CD4-positive, alpha-beta T cell (primary cell): ENCODE data around the gene ZNF644. TPM values are rescaled to one million over a fixed set of nuclear protein-coding genes. Genes with fewer than 3 reads are reported as not detected.

ENCODE experiments used
- ATAC-seq: fragments of 200-7000 bp; cut with Tn5 transposase; one replicate; pipeline ENCODE4 v1.10.0; 2022; ENCODE audit warnings: mild to moderate bottlenecking; ENCODE audit not compliant: poor library complexity
- CTCF ChIA-PET: fragments of 350-600 bp; sonication (Branson Sonifier 250); formaldehyde crosslinking; loops from one replicate; lab custom pipeline; 2021; ENCODE audit warnings: antibody characterized with exemption, inconsistent platforms; lab: Charles Lee
- POLR2A ChIA-PET: fragments of 350-600 bp; sonication (Branson Sonifier 250); formaldehyde crosslinking; loops from one replicate; lab custom pipeline; 2021; ENCODE audit warnings: antibody characterized with exemption, inconsistent platforms; lab: Charles Lee
- DNase-seq, 14 experiments: peaks; one replicate each; pipeline ENCODE4 v3.0.0-alpha.2; 2013 to 2020; ENCODE audit warnings: mixed read lengths in 2 of 14
- H3K27ac ChIP-seq, 2 donors: one replicate each; pipeline versions ENCODE4 v1.5.1 to v1.7.0; 2013; ENCODE audit warnings: low read length in 2 of 2, low read depth in 1 of 2, mild to moderate bottlenecking in 1 of 2
- H3K27me3 ChIP-seq, 2 experiments: 1 replicate in 1 of 2; 2 replicates in 1 of 2; pipeline versions ENCODE4 v1.6.1 to v1.7.0; 2013; ENCODE audit warnings: low read length in 2 of 2, control low read depth in 1 of 2, mild to moderate bottlenecking in 1 of 2, moderate library complexity in 1 of 2; ENCODE audit not compliant: insufficient read depth in 2 of 2, control insufficient read depth in 1 of 2
- H3K36me3 ChIP-seq: one replicate; pipeline ENCODE4 v1.6.1; 2013; ENCODE audit warnings: low read length, control low read depth; ENCODE audit not compliant: insufficient read depth
- H3K4me1 ChIP-seq: one replicate; pipeline ENCODE4 v1.6.1; 2013; ENCODE audit warnings: low read length, control low read depth; ENCODE audit not compliant: insufficient read depth
- H3K4me3 ChIP-seq: one replicate; pipeline ENCODE4 v1.5.1; 2013; ENCODE audit warnings: mild to moderate bottlenecking, low read length, moderate library complexity
- H3K9me3 ChIP-seq, 2 experiments: 1 replicate in 1 of 2; 2 replicates in 1 of 2; pipeline versions ENCODE4 v1.6.1 to v1.7.0; 2013; ENCODE audit warnings: low read length in 2 of 2, mild to moderate bottlenecking in 2 of 2, control low read depth in 1 of 2, moderate library complexity in 1 of 2; ENCODE audit not compliant: control insufficient read depth in 1 of 2, insufficient read depth in 1 of 2
- H3K27ac Mint-ChIP-seq: one replicate; pipeline ENCODE4 v1.8.0; 2020; ENCODE audit warnings: mixed read lengths
- H3K27me3 Mint-ChIP-seq: one replicate; pipeline ENCODE4 v1.8.0; 2021; ENCODE audit warnings: mixed read lengths
- H3K36me3 Mint-ChIP-seq: one replicate; pipeline ENCODE4 v1.8.0; 2021; ENCODE audit warnings: low read depth, mixed read lengths
- H3K4me1 Mint-ChIP-seq: one replicate; pipeline ENCODE4 v1.8.0; 2021; ENCODE audit warnings: low read depth, mixed read lengths
- H3K4me3 Mint-ChIP-seq: one replicate; pipeline ENCODE4 v1.8.0; 2020; ENCODE audit warnings: mild to moderate bottlenecking, mixed read lengths
- H3K9me3 Mint-ChIP-seq: one replicate; pipeline ENCODE4 v1.8.0; 2020; ENCODE audit warnings: mixed read lengths
- CTCF ChIP-seq: fragments of 200-600 bp; IDR thresholded peaks from one replicate; pipeline ENCODE4 v1.8.0; 2022; ENCODE audit warnings: antibody characterized with exemption, mild to moderate bottlenecking
- intact Hi-C, 2 experiments: fragments of 100-400 bp; cut with DNase I in 1 of 2; cut with micrococcal nuclease in 1 of 2; formaldehyde crosslinking; loops; one replicate each; pipeline versions ENCODE4 v1.15.1 to v1.9.0; 2023 to 2025; cut with DNase I, micrococcal nuclease
- total RNA-seq, 174 experiments: library from RNA in 2 of 174; stranded (reverse) in 2 of 174; gene quantifications; one replicate each; pipeline ENCODE4 v1.2.3 and lab custom pipeline; 2021 to 2026

ZNF644 gene
- total RNA-seq, 2 experiments from 2014 or later: 93.3 to 101 TPM

DNA sequence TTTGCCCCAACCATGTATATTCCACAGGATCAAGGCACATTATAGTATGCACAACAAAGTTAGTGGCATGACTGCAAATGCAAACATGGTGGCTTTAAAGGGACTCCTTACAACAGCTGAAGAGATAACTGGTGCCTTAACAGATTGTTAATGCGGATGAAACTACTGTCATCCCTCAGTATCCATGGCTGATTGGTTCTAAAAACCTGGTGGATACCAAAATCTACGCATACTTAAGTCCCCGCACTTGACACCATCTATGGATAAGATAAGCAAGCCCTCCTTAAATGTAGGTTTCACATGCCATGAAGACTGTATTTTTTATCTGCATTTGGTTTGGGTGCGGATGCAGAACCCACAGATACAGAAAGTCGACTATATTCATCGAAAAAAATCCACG is 73.5 kb downstream of the ZNF644 start:
- peaks cover 65% of the 10 kb centered on the region for H3K4me1 Mint-ChIP-seq
- intact Hi-C loops: no loop called here
- peaks cover 41% of the 10 kb centered on the region for H3K36me3 Mint-ChIP-seq
- CTCF ChIA-PET: no interaction called here
- Histone ChIP-seq H3K27ac (no peak overlapping the region), H3K4me3 (no peak overlapping the region), H3K9me3 (no peaks in the 10 kb centered on the region), H3K27me3 (no peaks in the 10 kb centered on the region), H3K36me3 (no peaks in the 10 kb centered on the region), H3K4me1 (no peaks in the 10 kb centered on the region)
- POLR2A ChIA-PET: no interaction called here
- DNase-seq: no peak
- no peak for ATAC-seq
- H3K9me3 Mint-ChIP-seq: no peaks in the 10 kb centered on the region
- no peak overlapping the region for H3K4me3 Mint-ChIP-seq
- no peak for TF ChIP-seq CTCF
- no peak overlapping the region for H3K27ac Mint-ChIP-seq
- no peaks in the 10 kb centered on the region for H3K27me3 Mint-ChIP-seq

DNA sequence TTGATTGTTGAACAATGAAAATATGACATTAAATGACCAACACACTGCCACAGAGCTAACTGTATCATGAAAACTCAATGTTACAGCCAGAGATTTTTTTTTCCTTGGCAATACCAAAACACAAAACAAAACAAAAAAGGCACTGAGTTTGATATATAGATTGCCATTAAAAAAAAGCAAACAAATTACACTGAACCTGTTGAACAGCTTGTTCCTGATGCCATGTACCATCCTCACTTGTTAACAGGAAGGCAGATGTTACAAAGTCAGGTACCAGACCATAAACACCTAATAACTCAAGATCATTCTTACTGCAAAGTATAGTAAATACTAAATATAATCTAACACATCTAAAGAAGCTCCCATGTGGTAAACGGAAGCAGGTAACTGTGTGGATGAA is 75.2 kb downstream of the ZNF644 start:
- Histone ChIP-seq H3K4me1 (no peaks in the 10 kb centered on the region), H3K27ac (no peak overlapping the region), H3K4me3 (no peak overlapping the region), H3K27me3 (no peaks in the 10 kb centered on the region), H3K9me3 (no peaks in the 10 kb centered on the region), H3K36me3 (no peaks in the 10 kb centered on the region)
- Mint-ChIP-seq H3K4me1 (peaks cover 53% of the 10 kb centered on the region), H3K27ac (no peak overlapping the region), H3K36me3 (peaks cover 29% of the 10 kb centered on the region), H3K4me3 (no peak overlapping the region), H3K27me3 (no peaks in the 10 kb centered on the region), H3K9me3 (no peaks in the 10 kb centered on the region)
- intact Hi-C loops: no loop called here
- POLR2A ChIA-PET: no interaction called here
- ATAC-seq (no peak), DNase-seq (no peak)
- TF ChIP-seq CTCF: no peak
- CTCF ChIA-PET: interaction anchor here (0.7 kb wide), 1 partner anchor 521 kb away, joined by 3 read pairs; no protein-coding TSS in a partner anchor

DNA sequence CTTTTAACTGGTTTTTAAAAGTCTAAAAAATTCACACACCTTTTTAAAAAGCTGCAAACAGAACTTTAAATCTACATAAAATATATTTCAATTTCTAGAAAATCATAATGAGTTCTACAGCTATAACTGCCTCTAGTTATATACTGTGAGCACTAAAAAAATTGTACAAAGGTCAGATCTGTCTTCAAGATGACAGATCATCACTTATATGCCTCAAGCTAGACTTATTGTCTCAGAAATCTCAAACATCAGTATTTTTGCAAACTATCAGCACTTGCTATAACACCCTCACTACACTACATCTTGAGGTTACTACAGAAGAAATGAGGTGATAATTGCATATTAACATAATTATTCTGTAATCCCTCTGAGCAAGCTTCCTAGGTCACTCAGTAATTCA is 76.5 kb downstream of the ZNF644 start:
- Mint-ChIP-seq H3K36me3 (peaks cover 37% of the 10 kb centered on the region), H3K9me3 (no peaks in the 10 kb centered on the region), H3K4me1 (peaks cover 54% of the 10 kb centered on the region), H3K27me3 (no peaks in the 10 kb centered on the region), H3K27ac (no peak overlapping the region), H3K4me3 (no peak overlapping the region)
- ATAC-seq (no peak), DNase-seq (no peak)
- no peak overlapping the region for H3K27ac ChIP-seq
- intact Hi-C loops: no loop called here
- no peaks in the 10 kb centered on the region for H3K27me3 ChIP-seq
- ChIA-PET POLR2A (interaction anchor here (1.1 kb wide), 1 partner anchor 11 kb away, joined by 3 read pairs; no protein-coding TSS in a partner anchor), CTCF (interaction anchor here (0.8 kb wide), 1 partner anchor 30 kb away, joined by 3 read pairs; no protein-coding TSS in a partner anchor)
- H3K36me3 ChIP-seq: peaks cover 10% of the 10 kb centered on the region
- no peak for TF ChIP-seq CTCF
- H3K4me1 ChIP-seq: no peaks in the 10 kb centered on the region
- H3K9me3 ChIP-seq: no peaks in the 10 kb centered on the region
- H3K4me3 ChIP-seq: no peak overlapping the region
